Astrocyte (in vitro differentiated cells and primary cell): Measurements from ENCODE around the gene WASHC2C.
"Not testable (repeated sequence)": the region's sequence is repeated elsewhere in the genome, so short reads cannot be mapped to it uniquely, and the experiment has no call there.

Source experiments
- CTCF ChIP-seq: IDR thresholded peaks from 2 replicates; pipeline ENCODE4 v1.5.1; 2011; ENCODE audit warnings: low read depth, mild to moderate bottlenecking, inconsistent platforms, low read length, moderate library complexity; ENCODE audit not compliant: insufficient read depth
- EZH2 ChIP-seq: IDR thresholded peaks from 2 replicates; pipeline ENCODE4 v1.6.1; 2012; ENCODE audit warnings: mild to moderate bottlenecking, low read length, inconsistent platforms; ENCODE audit not compliant: insufficient read depth

GRCh38 chr10:45753979-45754495 lies 27.0 kb downstream of the WASHC2C start:
- TF ChIP-seq EZH2, CTCF: not testable (repeated sequence)
